H1 (cell line): ENCODE measurements around the gene HMGCL.

Experiments used
- EP300 ChIP-seq, 2 experiments: IDR thresholded peaks; 1 replicate in 1 of 2; 2 replicates in 1 of 2; pipeline ENCODE4 v1.6.1; 2011 to 2012; ENCODE audit warnings: low read depth in 2 of 2, low read length in 2 of 2, mild to moderate bottlenecking in 2 of 2, borderline replicate concordance in 1 of 2, inconsistent platforms in 1 of 2, moderate library complexity in 1 of 2
- NANOG ChIP-seq: IDR thresholded peaks from 2 replicates; pipeline ENCODE4 v1.6.1; 2011; ENCODE audit warnings: low read length, low read depth, mild to moderate bottlenecking, inconsistent platforms; ENCODE audit not compliant: insufficient read depth, poor library complexity, severe bottlenecking

DNA sequence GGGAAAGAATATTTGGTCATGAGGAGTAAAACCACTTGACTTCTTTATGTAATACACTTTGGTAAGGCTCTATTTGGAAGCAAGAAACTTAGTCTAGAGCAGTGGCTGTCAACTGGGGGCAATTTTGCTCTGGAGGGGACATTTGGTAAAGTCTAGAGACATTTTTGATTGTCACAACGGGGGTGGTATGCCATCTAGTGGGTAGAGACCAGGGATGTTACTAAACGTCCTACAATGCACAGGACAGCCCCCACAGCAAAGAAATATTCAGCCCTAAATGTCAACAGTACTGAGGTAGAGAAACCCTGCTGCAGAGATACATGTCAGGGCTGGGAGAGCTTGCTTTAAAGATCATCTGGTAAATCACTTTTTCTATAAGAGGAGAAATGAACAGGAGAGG is 29.3 kb upstream of the HMGCL start:
- TF ChIP-seq NANOG (no peak), EP300 (IDR thresholded peaks at IDR 0.05; ENCODE audit: borderline replicate concordance in 1 of 2, low read depth in 2 of 2, low read length in 2 of 2) (no peak)
